ENCODE data around the gene NUBP2.

GRCh38 chr16:1746693-1747195, 36.0 kb upstream of the NUBP2 start:
- TF ChIP-seq CTCF (conservative IDR thresholded peaks at IDR 0.05 in 1 of 2, IDR thresholded peaks at IDR 0.05 in 1 of 2; ENCODE audit: low read depth in 1 of 2, low read length in 2 of 2) (no peak), EZH2 (IDR thresholded peaks at IDR 0.05; ENCODE audit: low read length, missing control alignments) (no peak)

All from fibroblast of lung (primary cell).